GM23248 (cell line): Measurements from ENCODE around the gene TCF25.

Experiments used
- EZH2 ChIP-seq: fragments of 200-600 bp; sonication (generic); IDR thresholded peaks from 2 replicates; pipeline ENCODE4 v1.6.1; 2018; ENCODE audit warnings: antibody characterized with exemption, mild to moderate bottlenecking; ENCODE audit not compliant: insufficient read depth, poor library complexity, severe bottlenecking
- EZH2phosphoT487 ChIP-seq: fragments of 200-600 bp; sonication (generic); IDR thresholded peaks from 2 replicates; pipeline ENCODE4 v1.6.1; 2018; ENCODE audit warnings: antibody characterized with exemption, moderate library complexity, mild to moderate bottlenecking, low read depth; ENCODE audit not compliant: insufficient read depth

GRCh38 chr16:89957216-89957785 lies 83.9 kb downstream of the TCF25 start:
- TF ChIP-seq EZH2phosphoT487 (no peak), EZH2 (no peak)
